ENCODE results near the gene EDN2.

Gene EDN2

DNA sequence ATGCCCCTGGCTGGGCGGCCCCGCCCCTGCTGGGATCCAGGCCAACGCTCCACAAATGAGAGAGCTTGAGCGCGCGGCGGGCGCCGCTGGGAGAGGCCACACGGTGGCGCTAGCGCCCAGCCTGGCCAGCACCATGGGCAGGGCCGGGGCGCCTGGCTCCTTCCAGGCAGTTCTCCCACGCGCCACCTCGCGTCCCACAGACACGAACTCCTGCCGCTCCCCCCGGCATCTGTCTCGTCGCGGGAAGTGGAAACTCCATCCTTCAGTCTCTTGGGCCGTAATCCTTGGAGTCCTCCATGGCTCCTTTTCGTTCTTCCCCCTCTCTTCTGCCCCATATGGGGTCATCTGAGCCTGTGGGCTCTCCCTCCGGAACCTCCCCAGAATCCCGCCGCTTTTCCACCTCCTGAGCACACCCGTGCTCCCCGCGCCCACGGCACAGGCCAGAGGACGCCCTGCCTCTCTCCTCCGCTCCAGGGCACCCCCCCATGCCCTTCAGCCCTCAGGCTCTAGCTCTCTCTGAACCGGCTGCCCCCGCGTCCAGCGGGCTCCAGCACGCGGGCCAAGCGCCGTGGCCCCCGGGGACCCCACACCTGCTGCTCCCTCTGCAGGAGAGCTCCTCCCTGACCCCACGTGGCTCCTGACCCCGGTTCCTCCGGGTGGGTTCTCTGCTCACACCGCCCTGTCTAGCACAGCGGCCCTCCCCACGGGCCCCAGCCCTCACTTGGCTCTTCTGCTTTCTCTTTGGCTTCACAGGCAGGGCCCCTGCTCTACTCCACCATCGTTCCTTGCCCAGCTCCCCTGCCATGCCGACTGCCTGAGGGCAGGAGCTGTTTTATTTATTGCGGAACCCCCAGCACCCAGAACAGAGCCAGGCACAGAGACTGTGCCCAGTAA, 31.9 kb upstream of the EDN2 start:
- DNase-seq: peak; percentile 62

- DNase-seq: no peak
Measured at GRCh38 chr1:41515778-41516167, 31.3 kb upstream of the EDN2 start.

DNA sequence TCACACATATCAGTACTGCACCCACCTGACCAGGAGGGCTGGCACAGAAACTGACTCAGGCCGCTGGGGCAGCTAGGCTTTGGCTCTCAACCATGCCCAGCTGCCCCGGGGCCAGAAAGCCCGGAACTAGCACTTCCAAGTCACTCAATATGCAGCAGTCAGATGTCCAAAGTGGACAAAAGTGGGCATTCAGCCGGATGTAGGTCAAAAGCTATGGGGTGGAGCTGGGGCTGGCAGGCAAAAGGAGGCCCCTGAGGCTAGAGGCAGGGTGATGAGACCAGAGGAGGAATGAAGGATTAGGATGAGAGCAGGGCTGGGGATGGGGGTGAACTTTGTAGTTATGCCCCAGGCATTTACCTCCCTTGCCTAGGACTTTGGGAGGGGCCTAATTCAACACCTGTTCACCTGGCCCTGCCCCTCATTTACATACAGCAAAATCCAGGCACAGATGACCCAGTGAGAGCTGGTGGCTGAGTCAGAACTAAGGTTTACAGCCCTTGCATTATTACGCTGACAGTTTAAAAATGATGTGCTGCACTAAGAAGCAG, 30.7 kb upstream of the EDN2 start:
- DNase-seq: no peak

GRCh38 chr1:41514381-41514780, 29.9 kb upstream of the EDN2 start:
- no peak for DNase-seq

DNA sequence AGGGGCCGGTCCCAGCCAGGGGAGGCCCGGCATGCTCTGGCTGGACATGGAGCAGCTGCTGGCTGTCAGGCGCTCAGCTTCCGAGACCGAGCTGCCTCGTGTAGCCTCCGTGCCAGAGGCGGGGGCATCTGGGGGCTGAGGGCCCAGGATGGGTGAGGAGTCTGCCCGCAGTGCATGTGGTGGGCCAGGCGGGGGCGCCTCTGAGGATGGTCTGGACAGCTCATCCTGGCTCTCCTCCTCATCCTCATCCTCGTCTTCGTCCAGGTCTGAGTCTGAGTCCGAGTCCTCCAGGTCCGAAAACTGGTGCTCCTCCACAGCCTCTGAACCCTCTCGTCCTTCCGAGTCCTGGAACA, 28.9 kb upstream of the EDN2 start:
- no peak for DNase-seq

- no peak for DNase-seq
Measured at GRCh38 chr1:41512701-41513382, 28.4 kb upstream of the EDN2 start.

- DNase-seq: no peak
Measured at GRCh38 chr1:41511239-41511540, 26.7 kb upstream of the EDN2 start.

DNA sequence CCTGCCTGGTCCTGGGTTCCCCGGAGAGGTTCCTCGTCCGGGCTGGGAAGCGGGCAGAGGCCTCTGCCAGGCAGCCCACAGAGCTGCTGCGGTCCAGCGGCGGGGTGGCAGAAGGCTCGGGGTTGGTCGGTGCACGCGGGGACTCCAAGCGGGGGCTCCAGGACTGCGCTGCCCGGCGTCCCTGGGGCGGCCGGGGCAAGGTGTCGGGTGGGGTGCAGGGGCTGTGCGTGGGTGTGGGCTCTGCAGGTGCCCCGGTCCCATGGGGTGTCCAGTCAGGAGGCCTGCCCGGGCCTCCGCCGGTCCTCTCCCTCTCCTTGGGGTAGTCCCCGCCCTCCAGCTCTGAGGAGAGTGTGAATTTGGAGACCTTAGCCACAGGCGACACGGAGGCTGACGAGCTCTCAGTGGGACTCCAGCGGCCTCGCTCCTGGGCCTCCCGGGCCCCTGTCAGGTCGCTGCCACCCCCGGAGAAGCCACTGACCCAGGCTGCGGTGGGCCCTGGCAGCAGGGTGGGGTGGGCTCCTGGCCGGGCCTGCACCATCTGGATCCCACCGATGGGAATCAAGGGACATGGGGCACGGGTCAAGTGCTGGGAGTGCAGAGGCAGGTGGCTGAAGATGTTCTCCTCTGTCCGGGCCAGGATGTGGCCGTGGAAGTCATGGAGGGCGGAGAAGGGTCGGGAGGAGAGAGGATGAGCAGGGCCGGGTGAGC, 26.2 kb upstream of the EDN2 start:
- DNase-seq: no peak

DNA sequence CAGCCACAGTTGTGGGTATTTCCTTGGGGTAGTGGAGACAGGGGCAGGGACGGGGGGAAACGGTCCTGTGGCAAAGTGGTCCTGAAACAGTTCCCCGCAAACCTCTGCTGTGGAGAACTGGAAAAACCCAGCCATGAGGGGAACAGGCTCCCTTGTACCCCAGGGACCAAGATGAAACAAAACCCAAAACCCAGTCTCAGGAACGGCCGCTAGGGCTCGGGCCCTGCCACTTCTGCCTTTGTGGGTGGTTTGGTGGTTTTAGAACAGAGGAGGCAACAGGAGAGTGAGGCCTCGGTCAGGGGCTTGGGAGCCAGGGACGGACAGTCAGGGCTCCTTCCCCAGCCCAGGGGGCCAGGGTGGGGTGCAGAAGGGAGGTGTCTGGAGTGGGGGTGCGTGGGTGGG, 24.8 kb upstream of the EDN2 start:
- DNase-seq: no peak

DNA sequence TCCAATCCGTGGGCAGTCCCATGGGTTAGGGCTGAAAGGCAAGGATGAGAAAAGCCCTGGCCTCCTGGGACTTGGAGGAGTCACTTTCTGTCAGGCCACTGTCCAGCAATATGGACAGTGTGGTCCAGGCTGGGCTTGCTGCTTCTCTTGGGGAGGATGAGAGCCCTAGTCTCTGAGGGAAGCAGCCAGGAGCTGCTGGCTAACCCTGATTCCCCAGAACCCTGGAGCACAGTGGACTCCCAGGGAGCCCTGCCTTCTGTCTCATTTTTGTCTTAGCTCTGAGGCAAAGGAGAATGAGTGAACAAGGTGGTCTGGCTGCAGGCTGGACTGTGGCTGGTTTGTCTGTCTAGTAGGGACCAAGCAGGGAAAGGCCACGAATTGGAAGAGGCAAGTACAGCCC, 23.8 kb upstream of the EDN2 start:
- no peak for DNase-seq

DNA sequence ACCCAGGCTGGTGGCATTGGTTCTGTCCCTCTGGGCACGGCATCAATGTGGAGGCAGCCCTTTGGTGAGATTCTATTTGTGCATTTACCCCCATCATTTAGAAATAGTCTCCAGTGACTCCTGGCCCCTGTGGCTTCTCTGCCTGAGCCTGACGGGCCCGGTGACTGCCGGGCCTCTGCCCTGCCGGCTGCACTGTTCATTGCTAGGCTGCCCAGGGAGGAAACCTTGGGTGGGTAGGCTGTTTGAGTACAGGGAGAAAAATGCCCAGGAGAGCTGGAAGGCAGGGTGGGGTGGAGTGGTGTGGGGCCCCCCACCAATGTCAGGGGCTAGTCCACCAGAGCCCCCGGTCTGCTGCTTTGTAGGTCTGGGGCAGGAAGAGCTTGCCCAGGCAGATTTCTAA, 23.4 kb upstream of the EDN2 start:
- DNase-seq: no peak

- DNase-seq: no peak
Measured at GRCh38 chr1:41507110-41507720, 22.7 kb upstream of the EDN2 start.

DNA sequence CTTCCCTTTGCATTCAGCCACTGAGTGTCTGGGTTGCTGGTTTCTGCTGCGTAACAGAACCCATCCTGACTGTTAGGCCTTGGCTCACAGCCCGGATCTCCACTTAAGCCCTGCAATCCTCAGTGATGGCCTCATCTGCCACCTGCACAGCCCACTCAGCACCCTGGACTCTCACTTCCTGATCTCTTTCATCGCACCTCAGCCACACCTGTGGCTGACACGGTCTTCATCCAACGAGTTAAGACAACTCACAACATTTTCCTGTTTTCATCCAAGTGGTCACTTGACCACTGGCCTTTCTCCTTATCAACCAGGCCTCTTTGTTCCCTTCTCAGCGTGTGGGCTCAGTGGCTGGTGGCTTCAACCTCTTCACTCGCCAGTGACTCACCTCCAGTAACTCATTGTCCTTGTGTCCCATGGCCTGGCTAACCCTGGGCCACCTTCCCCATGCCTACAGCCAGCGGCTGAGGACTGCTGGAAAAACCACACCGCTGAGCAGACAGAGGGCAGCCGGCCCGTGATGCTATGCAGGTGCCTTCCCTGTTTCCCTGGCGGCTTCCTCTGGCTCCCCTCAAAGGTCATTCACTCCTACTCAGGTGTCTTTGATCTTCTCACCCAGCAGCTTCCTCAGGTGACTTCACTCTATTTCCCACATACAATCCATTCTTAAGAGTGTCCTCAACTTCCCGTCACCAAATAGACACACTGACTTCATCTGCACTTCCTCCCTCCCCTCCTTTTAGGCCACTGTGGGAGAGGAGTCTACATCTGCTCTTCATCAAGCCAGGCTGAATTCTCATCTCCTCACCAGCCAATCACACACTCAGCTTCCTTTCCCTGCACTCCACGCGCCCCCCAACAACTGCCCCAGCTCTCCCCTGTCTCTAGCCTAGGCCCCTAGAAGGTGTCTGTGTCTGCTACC, 19.9 kb upstream of the EDN2 start:
- DNase-seq: no peak

- no peak for DNase-seq
Measured at GRCh38 chr1:41503538-41504113, 19.1 kb upstream of the EDN2 start.

- no peak for DNase-seq
Measured at GRCh38 chr1:41502912-41503311, 18.4 kb upstream of the EDN2 start.

DNA sequence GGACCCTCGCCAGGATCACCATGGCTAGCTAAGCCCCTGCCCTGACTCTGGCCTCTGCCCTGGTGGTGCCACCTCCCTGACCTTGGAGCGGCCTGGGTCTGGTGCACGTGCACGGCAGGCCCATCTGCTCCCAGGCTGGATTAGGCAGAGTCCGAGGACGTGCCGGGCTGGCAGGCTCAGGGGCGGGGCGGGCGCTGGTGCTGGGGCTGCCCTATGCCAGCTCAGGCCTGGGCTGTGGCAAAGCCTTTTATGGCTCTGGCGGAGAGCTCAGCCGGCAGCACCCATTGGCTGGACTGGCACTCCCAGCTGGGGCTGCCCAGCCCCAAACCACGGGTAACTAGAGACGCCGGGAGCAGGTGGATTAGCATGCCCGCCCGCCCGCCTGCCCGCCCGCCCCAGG, 17.1 kb upstream of the EDN2 start:
- no peak for DNase-seq

GRCh38 chr1:41500781-41501518, 16.5 kb upstream of the EDN2 start:
- no peak for DNase-seq

DNA sequence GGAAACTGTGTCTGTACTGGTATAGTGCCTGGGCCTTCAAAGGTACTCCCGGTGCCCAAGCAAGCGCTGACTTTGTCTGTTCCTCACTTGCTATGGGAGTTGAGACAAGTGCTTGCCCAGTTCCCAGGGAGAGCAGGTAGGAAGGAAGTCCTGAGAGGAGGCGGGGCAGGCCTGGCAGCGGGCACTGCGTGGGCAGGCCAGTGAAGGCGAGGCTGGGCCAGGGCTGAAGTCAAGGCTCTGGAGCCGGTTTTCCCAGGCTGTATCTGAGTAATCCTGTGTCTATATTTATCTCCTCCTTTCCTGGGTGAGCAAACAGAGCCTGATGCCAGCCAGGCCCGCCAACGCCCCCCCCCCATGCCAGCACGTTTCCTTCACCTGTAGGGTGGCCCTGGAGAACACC, 15.9 kb upstream of the EDN2 start:
- no peak for DNase-seq

DNA sequence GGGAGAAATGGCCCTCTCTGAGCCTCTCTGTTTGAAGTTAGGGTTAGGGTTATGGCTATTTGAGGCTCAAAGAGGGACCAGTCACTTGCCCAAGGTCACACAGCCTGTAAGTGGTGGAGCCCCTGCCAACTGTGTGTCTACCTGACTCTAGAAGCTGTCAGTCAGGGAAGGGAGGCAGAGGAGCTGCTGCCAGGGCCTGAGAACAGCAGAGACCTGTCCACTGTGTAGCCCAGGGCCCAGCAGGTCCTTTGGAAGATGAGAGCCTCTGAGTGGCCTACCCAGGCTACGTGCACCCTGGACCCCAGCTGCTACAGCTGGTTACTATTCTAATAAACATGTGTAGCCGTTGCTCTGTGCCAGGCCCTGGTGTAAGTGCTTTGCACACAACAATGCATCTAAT, 15.1 kb upstream of the EDN2 start:
- no peak for DNase-seq

DNA sequence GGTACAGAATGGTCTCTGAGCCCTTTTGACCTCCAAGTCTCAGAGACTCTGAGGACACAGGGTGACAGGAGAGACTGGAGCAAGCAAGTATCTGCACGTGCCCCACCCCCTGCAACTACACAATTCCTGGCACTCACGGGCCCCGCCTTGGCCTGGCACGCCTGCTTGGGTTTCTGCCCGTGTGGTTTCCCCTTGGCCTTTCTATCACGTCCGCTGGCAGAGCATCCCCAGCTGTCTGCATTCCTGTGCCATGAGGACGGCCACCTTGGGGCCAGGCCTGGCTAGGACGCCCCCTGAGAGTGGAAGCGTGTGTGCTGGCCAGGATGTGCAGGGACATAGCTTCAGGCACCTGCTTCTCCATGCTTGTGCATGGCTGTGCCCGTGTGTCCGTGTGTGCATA, 14.3 kb upstream of the EDN2 start:
- DNase-seq: no peak

DNA sequence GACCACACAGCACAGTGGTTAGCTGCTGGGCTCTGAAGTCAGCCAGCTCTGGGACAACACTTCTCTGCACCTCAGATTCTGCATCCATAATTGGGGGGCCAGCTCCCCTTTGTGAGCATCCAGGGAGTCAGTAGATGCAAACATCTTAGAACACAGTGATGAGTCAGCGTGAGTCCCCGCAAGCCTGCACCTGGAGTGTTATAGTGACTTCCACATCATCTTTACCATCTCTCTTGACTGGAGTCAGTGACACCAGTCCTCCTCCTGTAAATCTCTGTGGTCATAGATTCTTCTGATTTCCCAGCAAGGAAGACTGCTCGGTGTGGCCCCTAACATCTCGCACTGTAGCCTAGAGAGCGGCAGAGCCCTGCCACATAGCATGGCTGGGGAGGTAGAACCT, 13.9 kb upstream of the EDN2 start:
- no peak for DNase-seq
